HG03558 (cell line): Measurements from ENCODE around the gene CYP20A1.
A peak's percentile ranks its signal among the peaks of the same experiment; 100 is the strongest.
"Not testable (repeated sequence)": the region's sequence is repeated elsewhere in the genome, so short reads cannot be mapped to it uniquely, and the experiment has no call there.

Experiments used
- ATAC-seq: cut with Tn5 transposase; IDR thresholded peaks from one replicate; pipeline ENCODE4 v1.9.1; 2021; ENCODE audit warnings: moderate number of reproducible peaks; ENCODE audit not compliant: unreplicated experiment; ENCODE audit errors: extremely low read depth

Gene CYP20A1

GRCh38 chr2:203238704-203239526 is at the start of gene CYP20A1:
CYP20A1 (plus strand) TSS chr2:203239018; CDS start chr2:203239063, 45 bp downstream.
- peak; percentile 70 for ATAC-seq

GRCh38 chr2:203190547-203190946 is 48.3 kb upstream of the CYP20A1 start:
- not testable (repeated sequence) for ATAC-seq

- not testable (repeated sequence) for ATAC-seq
Measured at GRCh38 chr2:203191026-203191425, 47.8 kb upstream of the CYP20A1 start.

GRCh38 chr2:203191961-203192360 is 46.9 kb upstream of the CYP20A1 start:
- no peak for ATAC-seq

GRCh38 chr2:203195331-203196036 is 43.3 kb upstream of the CYP20A1 start:
- ATAC-seq, result no peak

GRCh38 chr2:203200866-203201265 is 38.0 kb upstream of the CYP20A1 start:
- no peak for ATAC-seq

GRCh38 chr2:203201426-203201825 is 37.4 kb upstream of the CYP20A1 start:
- ATAC-seq, result no peak

GRCh38 chr2:203209538-203209937 is 29.3 kb upstream of the CYP20A1 start:
- no peak for ATAC-seq

GRCh38 chr2:203225423-203226039 is 13.3 kb upstream of the CYP20A1 start:
- no peak for ATAC-seq

GRCh38 chr2:203229674-203230073 is 9.1 kb upstream of the CYP20A1 start:
- not testable (repeated sequence) for ATAC-seq

GRCh38 chr2:203237346-203238238 is 1.2 kb upstream of the CYP20A1 start:
- ATAC-seq, result no peak

GRCh38 chr2:203238292-203238703 is 520 bp upstream of the CYP20A1 start:
- ATAC-seq, result no peak

GRCh38 chr2:203240491-203240890 is 1.7 kb downstream of the CYP20A1 start:
- no peak for ATAC-seq

- no peak for ATAC-seq
Measured at GRCh38 chr2:203242518-203242917, 3.7 kb downstream of the CYP20A1 start.

GRCh38 chr2:203246646-203247045 is 7.8 kb downstream of the CYP20A1 start:
- no peak for ATAC-seq

- ATAC-seq, result no peak
Measured at GRCh38 chr2:203252818-203253217, 14.0 kb downstream of the CYP20A1 start.

GRCh38 chr2:203253422-203254095 is 14.7 kb downstream of the CYP20A1 start:
- ATAC-seq, result not testable (repeated sequence)

- ATAC-seq, result no peak
Measured at GRCh38 chr2:203261326-203262159, 22.7 kb downstream of the CYP20A1 start.

- ATAC-seq, result no peak
Measured at GRCh38 chr2:203279288-203279687, 40.5 kb downstream of the CYP20A1 start.
